K562 treated with DMSO at 1 percent for 48 hours (cell line): ENCODE data around the gene GINS3. TPM values are rescaled to one million over a fixed set of nuclear protein-coding genes. Genes with fewer than 3 reads are reported as not detected.

ENCODE experiments used
- total RNA-seq: library from RNA; unstranded; fragments of 300-600 nt; gene quantifications from 2 replicates; pipeline ENCODE4 v1.2.3, GENCODE V29; 2022; ENCODE audit warnings: low replicate concordance; ENCODE audit errors: extremely low read depth

Gene GINS3
- not detected in 2 replicates for total RNA-seq

GRCh38 chr16:58392215-58393137 lies at the start of gene GINS3:
Gene GINS3 (plus strand): TSS chr16:58392471. CDS start chr16:58392602, 131 bp downstream.

Other genes starting within 250 kb of the GINS3 start
- gene CSNK2A2, start 194.4 kb upstream of the GINS3 start, total RNA-seq, result not detected in 2 replicates
- gene PRSS54, start 97.4 kb upstream of the GINS3 start, total RNA-seq, result not detected in 2 replicates
- gene NDRG4, start 107.7 kb downstream of the GINS3 start, total RNA-seq, result not detected in 2 replicates
- gene SETD6, start 123.0 kb downstream of the GINS3 start, total RNA-seq, result not detected in 2 replicates
- not detected in 2 replicates for gene CNOT1, start 237.4 kb downstream of the GINS3 start, total RNA-seq